AG08395 (cell line): ENCODE data around the gene SHISAL2B.
"Not testable (repeated sequence)": the region's sequence is repeated elsewhere in the genome, so short reads cannot be mapped to it uniquely, and the experiment has no call there.

Experiments
- DNase-seq: peaks from one replicate; pipeline ENCODE4 v3.0.0; 2012; ENCODE audit warnings: mixed read lengths, low spot score

Gene SHISAL2B

GRCh38 chr5:64700765-64701164, 10.5 kb downstream of the SHISAL2B start:
- DNase-seq = no peak

GRCh38 chr5:64706074-64706473, 15.8 kb downstream of the SHISAL2B start:
- DNase-seq = not testable (repeated sequence)

GRCh38 chr5:64707191-64707590, 16.9 kb downstream of the SHISAL2B start:
- no peak for DNase-seq

- DNase-seq = not testable (repeated sequence)
These were observed 24.2 kb downstream of the SHISAL2B start for GRCh38 chr5:64714495-64714894.

- DNase-seq = no peak
These were observed 32.3 kb downstream of the SHISAL2B start for GRCh38 chr5:64722588-64722987.

GRCh38 chr5:64727150-64727549, 36.8 kb downstream of the SHISAL2B start:
- DNase-seq = no peak

- no peak for DNase-seq
These were observed 52.1 kb downstream of the SHISAL2B start for GRCh38 chr5:64742411-64742810.

- DNase-seq = peak; percentile 2
These were observed 52.5 kb downstream of the SHISAL2B start for GRCh38 chr5:64742821-64743220.

- DNase-seq = no peak
These were observed 54.6 kb downstream of the SHISAL2B start for GRCh38 chr5:64744914-64745313.

- no peak for DNase-seq
These were observed 56.1 kb downstream of the SHISAL2B start for GRCh38 chr5:64746446-64746845.

GRCh38 chr5:64749385-64749784, 59.1 kb downstream of the SHISAL2B start:
- no peak for DNase-seq

- no peak for DNase-seq
These were observed 63.8 kb downstream of the SHISAL2B start for GRCh38 chr5:64754066-64754465.

GRCh38 chr5:64758901-64759300, 68.6 kb downstream of the SHISAL2B start:
- DNase-seq = no peak

- no peak for DNase-seq
These were observed 69.8 kb downstream of the SHISAL2B start for GRCh38 chr5:64759960-64760660.

- no peak for DNase-seq
These were observed 73.7 kb downstream of the SHISAL2B start for GRCh38 chr5:64763948-64764503.

GRCh38 chr5:64765804-64766504, 75.7 kb downstream of the SHISAL2B start:
- no peak for DNase-seq

GRCh38 chr5:64766941-64767340, 76.6 kb downstream of the SHISAL2B start:
- no peak for DNase-seq
